Subcutaneous adipose tissue (tissue), 4 donors: ENCODE results near the gene ESCO1. TPM values are rescaled to one million over a fixed set of nuclear protein-coding genes. Genes with fewer than 3 reads are reported as not detected.

Experiments used
- total RNA-seq, 4 donors: library from RNA; depleted of rRNA; stranded (reverse); fragments of >200 nt; gene quantifications; one replicate each; pipeline ENCODE4 v1.1.0, GENCODE V29; 2016
- TF ChIP-seq, protein P1 (sequence below): fragments of 450-650 bp; IDR thresholded peaks from one replicate; pipeline ENCODE4 v1.5.1; 2016; ENCODE audit warnings: low read depth, mild to moderate bottlenecking, control low read depth, antibody characterized with exemption, moderate library complexity

Gene ESCO1
- total RNA-seq, 4 donors from 2014 or later: 12.3 to 20.3 (median 17.7) TPM

DNA sequence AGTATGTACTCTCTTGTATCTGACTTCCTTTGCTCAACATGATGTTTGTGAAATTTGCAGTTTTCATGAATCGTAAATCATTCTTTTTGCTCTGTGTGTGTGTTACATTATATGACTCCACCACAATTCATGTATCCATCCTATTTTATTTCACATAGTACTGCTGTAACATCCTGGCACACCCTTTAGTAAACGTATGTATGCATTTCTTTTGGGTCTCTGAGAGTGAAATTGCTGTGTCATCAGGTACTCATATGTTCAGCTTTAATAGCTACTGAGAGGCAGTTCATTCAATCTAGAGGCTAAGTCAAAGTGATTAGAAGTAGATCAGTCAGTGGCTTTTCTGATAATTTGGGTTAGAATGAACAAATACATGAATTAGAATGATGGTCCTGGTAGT lies 118.8 kb downstream of the ESCO1 start:
- TF ChIP-seq, protein P1, sequence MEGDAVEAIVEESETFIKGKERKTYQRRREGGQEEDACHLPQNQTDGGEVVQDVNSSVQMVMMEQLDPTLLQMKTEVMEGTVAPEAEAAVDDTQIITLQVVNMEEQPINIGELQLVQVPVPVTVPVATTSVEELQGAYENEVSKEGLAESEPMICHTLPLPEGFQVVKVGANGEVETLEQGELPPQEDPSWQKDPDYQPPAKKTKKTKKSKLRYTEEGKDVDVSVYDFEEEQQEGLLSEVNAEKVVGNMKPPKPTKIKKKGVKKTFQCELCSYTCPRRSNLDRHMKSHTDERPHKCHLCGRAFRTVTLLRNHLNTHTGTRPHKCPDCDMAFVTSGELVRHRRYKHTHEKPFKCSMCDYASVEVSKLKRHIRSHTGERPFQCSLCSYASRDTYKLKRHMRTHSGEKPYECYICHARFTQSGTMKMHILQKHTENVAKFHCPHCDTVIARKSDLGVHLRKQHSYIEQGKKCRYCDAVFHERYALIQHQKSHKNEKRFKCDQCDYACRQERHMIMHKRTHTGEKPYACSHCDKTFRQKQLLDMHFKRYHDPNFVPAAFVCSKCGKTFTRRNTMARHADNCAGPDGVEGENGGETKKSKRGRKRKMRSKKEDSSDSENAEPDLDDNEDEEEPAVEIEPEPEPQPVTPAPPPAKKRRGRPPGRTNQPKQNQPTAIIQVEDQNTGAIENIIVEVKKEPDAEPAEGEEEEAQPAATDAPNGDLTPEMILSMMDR: no peak

DNA sequence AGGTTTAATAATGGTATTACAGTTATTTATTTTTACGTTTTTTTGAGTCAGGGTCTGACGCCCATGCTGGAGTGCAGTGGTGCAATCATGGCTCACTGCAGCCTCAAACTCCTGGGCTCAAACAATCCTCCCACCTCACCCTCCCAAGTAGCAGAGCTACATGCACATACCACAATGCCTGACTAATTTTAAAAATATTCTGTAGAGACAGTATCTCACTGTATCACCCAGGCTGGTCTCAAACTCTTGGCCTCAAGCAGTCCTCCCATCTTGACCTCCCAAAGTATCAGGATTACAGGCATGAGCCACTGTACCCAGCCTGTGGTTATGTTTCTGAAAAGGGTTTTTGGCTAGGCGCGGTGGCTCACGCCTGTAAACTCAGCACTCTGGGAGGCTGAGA lies 120.8 kb downstream of the ESCO1 start:
- TF ChIP-seq, protein P1: no peak

Other genes starting within 250 kb of the ESCO1 start
- gene SNRPD1, start 11.6 kb upstream of the ESCO1 start, total RNA-seq: 1 to 10 TPM; 3.7 to 8.2 (median 5.2) TPM
- gene ABHD3, start 104.1 kb upstream of the ESCO1 start, total RNA-seq: 10 to 100 TPM; 13.6 to 28.5 (median 17.4) TPM
- 10 to 100 TPM; 28.4 to 38.5 (median 34.0) TPM for gene MIB1, start 140.1 kb upstream of the ESCO1 start, total RNA-seq